ENCODE results near the gene SOCS7.
"Not testable (repeated sequence)": the region's sequence is repeated elsewhere in the genome, so short reads cannot be mapped to it uniquely, and the experiment has no call there.

Gene SOCS7

GRCh38 chr17:38435795-38436194, 84.2 kb downstream of the SOCS7 start:
- H3K4me3 ChIP-seq (ENCODE audit: low read depth in 1 of 2, low read length in 2 of 2) = no peak overlapping the region

GRCh38 chr17:38436386-38436785, 84.7 kb downstream of the SOCS7 start:
- H3K27ac ChIP-seq (ENCODE audit: low read length) = no peak overlapping the region
- no peaks in the 10 kb centered on the region for H3K27me3 ChIP-seq (ENCODE audit: low read depth, low read length)
- H3K9me3 ChIP-seq (ENCODE audit: control insufficient read depth in 1 of 2, low read length in 2 of 2) = no peaks in the 10 kb centered on the region
- no peaks in the 10 kb centered on the region for H3K36me3 ChIP-seq (ENCODE audit: control insufficient read depth in 1 of 2, insufficient read depth in 2 of 2, low read length in 2 of 2)
- peaks cover 0 to 24% of the 10 kb centered on the region in 2 donors for H3K4me1 ChIP-seq (ENCODE audit: control insufficient read depth in 1 of 2, insufficient read depth in 2 of 2, low read length in 2 of 2)
- no peak overlapping the region for H3K4me3 ChIP-seq (ENCODE audit: low read depth in 1 of 2, low read length in 2 of 2)

More at GRCh38 chr17:38435795-38436194, 84.2 kb downstream of the SOCS7 start:
- Histone ChIP-seq H3K27me3 (ENCODE audit: low read depth, low read length) (no peaks in the 10 kb centered on the region), H3K9me3 (ENCODE audit: control insufficient read depth in 1 of 2, low read length in 2 of 2) (no peaks in the 10 kb centered on the region), H3K27ac (ENCODE audit: low read length) (no peak overlapping the region), H3K36me3 (ENCODE audit: control insufficient read depth in 1 of 2, insufficient read depth in 2 of 2, low read length in 2 of 2) (no peaks in the 10 kb centered on the region), H3K4me1 (ENCODE audit: control insufficient read depth in 1 of 2, insufficient read depth in 2 of 2, low read length in 2 of 2) (peaks cover 0 to 24% of the 10 kb centered on the region in 2 donors)

GRCh38 chr17:38437313-38437712, 85.7 kb downstream of the SOCS7 start:
- H3K27me3 ChIP-seq (ENCODE audit: low read depth, low read length); H3K27ac ChIP-seq (ENCODE audit: low read length); H3K36me3 ChIP-seq (ENCODE audit: control insufficient read depth in 1 of 2, insufficient read depth in 2 of 2, low read length in 2 of 2); H3K9me3 ChIP-seq (ENCODE audit: control insufficient read depth in 1 of 2, low read length in 2 of 2); H3K4me3 ChIP-seq (ENCODE audit: low read depth in 1 of 2, low read length in 2 of 2): not testable (repeated sequence)
- peaks cover 0 to 28% of the 10 kb centered on the region in 2 donors for H3K4me1 ChIP-seq (ENCODE audit: control insufficient read depth in 1 of 2, insufficient read depth in 2 of 2, low read length in 2 of 2)

GRCh38 chr17:38439436-38439835, 87.8 kb downstream of the SOCS7 start:
- Histone ChIP-seq H3K27ac (ENCODE audit: low read length) (no peak overlapping the region), H3K27me3 (ENCODE audit: low read depth, low read length) (no peaks in the 10 kb centered on the region), H3K4me1 (ENCODE audit: control insufficient read depth in 1 of 2, insufficient read depth in 2 of 2, low read length in 2 of 2) (peaks cover 0 to 48% of the 10 kb centered on the region in 2 donors), H3K9me3 (ENCODE audit: control insufficient read depth in 1 of 2, low read length in 2 of 2) (no peaks in the 10 kb centered on the region), H3K36me3 (ENCODE audit: control insufficient read depth in 1 of 2, insufficient read depth in 2 of 2, low read length in 2 of 2) (no peaks in the 10 kb centered on the region), H3K4me3 (ENCODE audit: low read depth in 1 of 2, low read length in 2 of 2) (no peak overlapping the region)

- Histone ChIP-seq H3K4me1 (ENCODE audit: control insufficient read depth in 1 of 2, insufficient read depth in 2 of 2, low read length in 2 of 2) (peaks cover 0 to 44% of the 10 kb centered on the region in 2 donors), H3K27me3 (ENCODE audit: low read depth, low read length) (no peaks in the 10 kb centered on the region), H3K9me3 (ENCODE audit: control insufficient read depth in 1 of 2, low read length in 2 of 2) (no peaks in the 10 kb centered on the region), H3K27ac (ENCODE audit: low read length) (no peak overlapping the region), H3K4me3 (ENCODE audit: low read depth in 1 of 2, low read length in 2 of 2) (no peak overlapping the region), H3K36me3 (ENCODE audit: control insufficient read depth in 1 of 2, insufficient read depth in 2 of 2, low read length in 2 of 2) (no peaks in the 10 kb centered on the region)
Observed at GRCh38 chr17:38440614-38441397, 89.2 kb downstream of the SOCS7 start.

- H3K4me1 ChIP-seq (ENCODE audit: control insufficient read depth in 1 of 2, insufficient read depth in 2 of 2, low read length in 2 of 2) = peaks cover 0 to 40% of the 10 kb centered on the region in 2 donors
- no peaks in the 10 kb centered on the region for H3K9me3 ChIP-seq (ENCODE audit: control insufficient read depth in 1 of 2, low read length in 2 of 2)
- H3K27ac ChIP-seq (ENCODE audit: low read length) = no peak overlapping the region
- no peaks in the 10 kb centered on the region for H3K27me3 ChIP-seq (ENCODE audit: low read depth, low read length)
- H3K36me3 ChIP-seq (ENCODE audit: control insufficient read depth in 1 of 2, insufficient read depth in 2 of 2, low read length in 2 of 2) = no peaks in the 10 kb centered on the region
- H3K4me3 ChIP-seq (ENCODE audit: low read depth in 1 of 2, low read length in 2 of 2) = no peak overlapping the region
Observed at GRCh38 chr17:38441429-38442061, 89.9 kb downstream of the SOCS7 start.

- H3K27ac ChIP-seq (ENCODE audit: low read length) = no peak overlapping the region
- H3K4me3 ChIP-seq (ENCODE audit: low read depth in 1 of 2, low read length in 2 of 2) = no peak overlapping the region
- no peaks in the 10 kb centered on the region for H3K36me3 ChIP-seq (ENCODE audit: control insufficient read depth in 1 of 2, insufficient read depth in 2 of 2, low read length in 2 of 2)
- no peaks in the 10 kb centered on the region for H3K9me3 ChIP-seq (ENCODE audit: control insufficient read depth in 1 of 2, low read length in 2 of 2)
- no peaks in the 10 kb centered on the region for H3K27me3 ChIP-seq (ENCODE audit: low read depth, low read length)
- H3K4me1 ChIP-seq (ENCODE audit: control insufficient read depth in 1 of 2, insufficient read depth in 2 of 2, low read length in 2 of 2) = peaks cover 0 to 40% of the 10 kb centered on the region in 2 donors
Observed at GRCh38 chr17:38442548-38442947, 90.9 kb downstream of the SOCS7 start.

GRCh38 chr17:38443356-38444031, 91.8 kb downstream of the SOCS7 start:
- no peak overlapping the region for H3K4me3 ChIP-seq (ENCODE audit: low read depth in 1 of 2, low read length in 2 of 2)
- no peak overlapping the region for H3K27ac ChIP-seq (ENCODE audit: low read length)
- no peaks in the 10 kb centered on the region for H3K9me3 ChIP-seq (ENCODE audit: control insufficient read depth in 1 of 2, low read length in 2 of 2)
- H3K27me3 ChIP-seq (ENCODE audit: low read depth, low read length) = no peaks in the 10 kb centered on the region
- no peaks in the 10 kb centered on the region for H3K36me3 ChIP-seq (ENCODE audit: control insufficient read depth in 1 of 2, insufficient read depth in 2 of 2, low read length in 2 of 2)
- H3K4me1 ChIP-seq (ENCODE audit: control insufficient read depth in 1 of 2, insufficient read depth in 2 of 2, low read length in 2 of 2) = peaks cover 0 to 43% of the 10 kb centered on the region in 2 donors

- Histone ChIP-seq H3K4me1 (ENCODE audit: control insufficient read depth in 1 of 2, insufficient read depth in 2 of 2, low read length in 2 of 2) (peaks cover 0 to 44% of the 10 kb centered on the region in 2 donors), H3K36me3 (ENCODE audit: control insufficient read depth in 1 of 2, insufficient read depth in 2 of 2, low read length in 2 of 2) (no peaks in the 10 kb centered on the region), H3K27ac (ENCODE audit: low read length) (no peak overlapping the region), H3K27me3 (ENCODE audit: low read depth, low read length) (no peaks in the 10 kb centered on the region), H3K4me3 (ENCODE audit: low read depth in 1 of 2, low read length in 2 of 2) (no peak overlapping the region), H3K9me3 (ENCODE audit: control insufficient read depth in 1 of 2, low read length in 2 of 2) (no peaks in the 10 kb centered on the region)
Observed at GRCh38 chr17:38444151-38444550, 92.5 kb downstream of the SOCS7 start.

GRCh38 chr17:38447502-38448085, 96.0 kb downstream of the SOCS7 start:
- Histone ChIP-seq H3K9me3 (ENCODE audit: control insufficient read depth in 1 of 2, low read length in 2 of 2) (no peaks in the 10 kb centered on the region), H3K4me3 (ENCODE audit: low read depth in 1 of 2, low read length in 2 of 2) (no peak overlapping the region)

GRCh38 chr17:38448208-38448771, 96.6 kb downstream of the SOCS7 start:
- H3K27ac ChIP-seq (ENCODE audit: low read length) = no peak overlapping the region
- H3K27me3 ChIP-seq (ENCODE audit: low read depth, low read length) = no peaks in the 10 kb centered on the region
- no peak overlapping the region for H3K4me3 ChIP-seq (ENCODE audit: low read depth in 1 of 2, low read length in 2 of 2)
- H3K4me1 ChIP-seq (ENCODE audit: control insufficient read depth in 1 of 2, insufficient read depth in 2 of 2, low read length in 2 of 2) = peaks cover 12 to 51% of the 10 kb centered on the region in 2 donors
- H3K9me3 ChIP-seq (ENCODE audit: control insufficient read depth in 1 of 2, low read length in 2 of 2) = no peaks in the 10 kb centered on the region
- no peaks in the 10 kb centered on the region for H3K36me3 ChIP-seq (ENCODE audit: control insufficient read depth in 1 of 2, insufficient read depth in 2 of 2, low read length in 2 of 2)

More at GRCh38 chr17:38447502-38448085, 96.0 kb downstream of the SOCS7 start:
- H3K4me1 ChIP-seq (ENCODE audit: control insufficient read depth in 1 of 2, insufficient read depth in 2 of 2, low read length in 2 of 2) = peaks cover 7 to 51% of the 10 kb centered on the region in 2 donors
- H3K36me3 ChIP-seq (ENCODE audit: control insufficient read depth in 1 of 2, insufficient read depth in 2 of 2, low read length in 2 of 2) = no peaks in the 10 kb centered on the region
- H3K27me3 ChIP-seq (ENCODE audit: low read depth, low read length) = no peaks in the 10 kb centered on the region
- H3K27ac ChIP-seq (ENCODE audit: low read length) = no peak overlapping the region
